Keratinocyte (primary cell): Measurements from ENCODE around the gene BCL7A. TPM values are rescaled to one million over a fixed set of nuclear protein-coding genes. Genes with fewer than 3 reads are reported as not detected.

Experiments used
- DNase-seq: peaks from one replicate; pipeline ENCODE4 v3.0.0-alpha.2; 2011; ENCODE audit warnings: low read depth, missing footprints, low spot score
- FAIRE-seq: peaks from 2 replicates; lab custom pipeline; 2011; peaks lifted over from hg19 to GRCh38; lab: Jason Lieb, UNC
- H2AFZ ChIP-seq: 2 replicates; pipeline ENCODE4 v1.6.0; 2012; ENCODE audit warnings: low read length, control low read depth, inconsistent platforms; ENCODE audit not compliant: control insufficient read depth
- H3K27ac ChIP-seq: 2 replicates; pipeline ENCODE4 v1.5.1; 2011; ENCODE audit warnings: low read length; ENCODE audit not compliant: control insufficient read depth, insufficient read depth
- H3K27me3 ChIP-seq: 3 replicates; pipeline ENCODE4 v1.6.0; 2011; ENCODE audit warnings: low read length; ENCODE audit not compliant: control insufficient read depth, insufficient read depth; ENCODE audit errors: extremely low read depth
- H3K36me3 ChIP-seq, 2 experiments: 2 replicates in 1 of 2; 3 replicates in 1 of 2; pipeline ENCODE4 v1.5.1; 2011; ENCODE audit warnings: low read length in 2 of 2, mild to moderate bottlenecking in 1 of 2; ENCODE audit not compliant: control insufficient read depth in 2 of 2, insufficient read depth in 2 of 2; ENCODE audit errors: extremely low read depth in 1 of 2
- H3K4me1 ChIP-seq: 3 replicates; pipeline ENCODE4 v1.5.1; 2011; ENCODE audit warnings: low read length; ENCODE audit not compliant: control insufficient read depth, insufficient read depth; ENCODE audit errors: extremely low read depth
- H3K4me2 ChIP-seq: 3 replicates; pipeline ENCODE4 v1.6.0; 2011; ENCODE audit warnings: low read depth, low read length; ENCODE audit not compliant: control insufficient read depth, insufficient read depth; ENCODE audit errors: extremely low read depth
- H3K4me3 ChIP-seq, 3 experiments: fragments of 200-600 bp in 1 of 3; sonication (generic) in 1 of 3; 2 replicates in 2 of 3; 3 replicates in 1 of 3; pipeline ENCODE4 v1.5.1; 2011 to 2016; ENCODE audit warnings: low read length in 3 of 3, mild to moderate bottlenecking in 3 of 3, control low read depth in 2 of 3, inconsistent platforms in 1 of 3, low read depth in 1 of 3, mixed read lengths in 1 of 3, mixed run types in 1 of 3, moderate library complexity in 1 of 3; ENCODE audit not compliant: control insufficient read depth in 2 of 3, insufficient read depth in 2 of 3; ENCODE audit errors: extremely low read depth in 1 of 3
- H3K79me2 ChIP-seq: 2 replicates; pipeline ENCODE4 v1.6.0; 2012; ENCODE audit warnings: low read length; ENCODE audit not compliant: control insufficient read depth, insufficient read depth
- H3K9ac ChIP-seq: 3 replicates; pipeline ENCODE4 v1.6.0; 2011; ENCODE audit warnings: low read length; ENCODE audit not compliant: control insufficient read depth, insufficient read depth; ENCODE audit errors: extremely low read depth
- H3K9me1 ChIP-seq: 3 replicates; pipeline ENCODE4 v1.6.0; 2011; ENCODE audit warnings: low read length; ENCODE audit not compliant: control insufficient read depth, insufficient read depth; ENCODE audit errors: extremely low read depth
- H3K9me3 ChIP-seq: 2 replicates; pipeline ENCODE4 v1.5.1; 2012; ENCODE audit warnings: low read depth, low read length; ENCODE audit not compliant: control insufficient read depth
- H4K20me1 ChIP-seq: 3 replicates; pipeline ENCODE4 v1.6.0; 2011; ENCODE audit warnings: low read length; ENCODE audit not compliant: control insufficient read depth, insufficient read depth; ENCODE audit errors: extremely low read depth
- EZH2 ChIP-seq: IDR thresholded peaks from one replicate; pipeline ENCODE4 v1.6.1; 2012; ENCODE audit warnings: inconsistent platforms, mild to moderate bottlenecking, low read length, moderate library complexity
- dilution Hi-C: fragments of 300-500 bp; cut with MboI; formaldehyde crosslinking; loops from one replicate; pipeline ENCODE4 v1.7.0; 2020; ENCODE audit warnings: low sequenced_read_pairs; ENCODE audit not compliant: extremely low pct_ligation_motif_present
- polyA plus RNA-seq, 5 experiments: library from polyadenylated mRNA; depleted of rRNA in 3 of 5; stranded (reverse) in 3 of 5; stranded (forward) in 1 of 5; unstranded in 1 of 5; fragments of >200 nt; gene quantifications; 1 replicate in 1 of 5; 2 replicates in 3 of 5; 3 replicates in 1 of 5; pipeline versions ENCODE4 v1.2.1 to v1.2.3, GENCODE V29; 2011 to 2012; ENCODE audit warnings: missing spikeins in 2 of 5, low read depth in 1 of 5, low replicate concordance in 1 of 5
- TF ChIP-seq, protein P1 (sequence below), 3 experiments: IDR thresholded peaks in 1 of 3; conservative IDR thresholded peaks in 1 of 3; optimal IDR thresholded peaks in 1 of 3; 2 replicates in 2 of 3; 3 replicates in 1 of 3; pipeline versions ENCODE3 to v1.5.1; 2011; ENCODE audit warnings: low read length in 3 of 3, mild to moderate bottlenecking in 3 of 3, moderate library complexity in 2 of 3, control low read depth in 1 of 3, inconsistent platforms in 1 of 3; ENCODE audit not compliant: insufficient read depth in 2 of 3; ENCODE audit errors: extremely low read depth in 1 of 3

BCL7A gene
- polyA plus RNA-seq, 1 donor (not counting 4 experiments of a cell fraction or from before 2014, with no cell fraction given) = 12.8 TPM

DNA sequence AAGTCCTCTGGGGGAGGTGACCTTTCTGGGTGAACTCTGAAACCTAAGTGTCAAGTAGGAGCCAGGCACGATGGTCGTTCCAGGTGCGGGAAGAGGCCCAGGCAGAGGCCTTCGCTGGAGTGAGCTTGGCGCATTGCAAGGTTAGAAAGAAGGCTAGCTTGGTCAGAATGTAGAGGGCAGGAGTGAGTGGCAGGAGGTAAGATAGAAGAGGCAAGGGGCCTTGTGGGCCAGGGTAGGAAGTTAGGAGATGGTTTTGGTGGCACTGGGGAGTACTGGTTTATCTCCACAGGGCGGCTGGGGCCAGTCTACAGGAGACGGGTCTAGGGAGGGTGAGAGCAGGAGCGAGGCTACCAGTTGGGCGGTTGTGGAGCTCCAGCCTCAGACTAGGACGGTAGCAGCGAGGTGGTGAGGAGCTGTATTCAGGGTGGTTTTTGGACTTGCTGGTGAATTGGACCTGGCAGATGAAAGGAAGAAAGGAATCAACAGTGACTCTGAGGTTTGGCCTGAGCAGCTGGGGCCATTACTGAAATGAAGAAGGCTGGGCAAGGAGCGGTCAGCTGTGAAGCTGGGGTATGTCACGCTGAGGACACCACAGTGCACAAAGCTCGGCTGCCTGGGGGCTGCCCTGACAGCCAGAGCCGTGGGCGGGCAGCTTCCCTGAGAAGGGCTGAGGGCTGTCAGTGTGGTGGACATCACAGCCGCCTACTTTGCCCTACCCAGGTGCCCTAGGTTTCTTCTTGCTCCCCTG is 65.9 kb downstream of the BCL7A start:
- FAIRE-seq = no peak
- dilution Hi-C loops = no loop called here

DNA sequence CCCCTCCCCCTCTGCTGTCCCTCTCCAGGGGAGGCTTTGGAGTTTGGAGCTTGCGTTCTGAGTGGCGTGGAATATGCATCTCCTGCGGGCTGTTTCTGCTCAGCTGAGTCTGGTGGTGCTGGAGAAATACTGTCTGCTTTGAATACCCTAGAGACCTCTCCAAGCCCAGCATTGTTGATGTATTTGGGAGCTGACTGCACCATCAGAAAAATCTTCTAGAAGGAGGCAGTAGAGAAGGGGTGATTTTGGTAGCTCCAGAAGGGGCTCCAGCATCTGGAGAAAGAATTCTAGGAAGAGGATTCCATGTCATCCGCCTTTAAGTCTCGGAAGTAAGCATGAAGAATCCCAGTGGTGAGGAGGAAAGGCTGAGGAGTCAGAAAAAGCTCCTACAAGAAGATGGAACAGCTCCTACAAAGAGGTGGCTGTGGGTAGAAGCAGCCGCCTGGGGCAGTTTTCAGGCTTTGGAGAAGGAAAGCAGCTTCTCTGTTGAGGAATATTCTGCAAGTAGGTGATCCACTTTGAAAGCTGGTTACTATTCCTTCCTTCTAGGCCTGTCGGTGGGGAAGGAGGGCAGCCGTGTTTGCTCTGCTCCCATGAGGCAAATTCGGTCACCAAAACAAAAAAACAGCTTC is 66.6 kb downstream of the BCL7A start:
- peaks cover 94% of the 10 kb centered on the region for H3K79me2 ChIP-seq
- FAIRE-seq (no peak), DNase-seq (no peak)
- no peak overlapping the region for H3K4me2 ChIP-seq
- H3K9me1 ChIP-seq = no peaks in the 10 kb centered on the region
- dilution Hi-C loops = no loop called here
- no peaks in the 10 kb centered on the region for H3K9me3 ChIP-seq
- H3K4me3 ChIP-seq = no peak overlapping the region
- H3K9ac ChIP-seq = no peak overlapping the region
- no peak overlapping the region for H2AFZ ChIP-seq
- H3K27me3 ChIP-seq = no peaks in the 10 kb centered on the region
- TF ChIP-seq, protein P1, sequence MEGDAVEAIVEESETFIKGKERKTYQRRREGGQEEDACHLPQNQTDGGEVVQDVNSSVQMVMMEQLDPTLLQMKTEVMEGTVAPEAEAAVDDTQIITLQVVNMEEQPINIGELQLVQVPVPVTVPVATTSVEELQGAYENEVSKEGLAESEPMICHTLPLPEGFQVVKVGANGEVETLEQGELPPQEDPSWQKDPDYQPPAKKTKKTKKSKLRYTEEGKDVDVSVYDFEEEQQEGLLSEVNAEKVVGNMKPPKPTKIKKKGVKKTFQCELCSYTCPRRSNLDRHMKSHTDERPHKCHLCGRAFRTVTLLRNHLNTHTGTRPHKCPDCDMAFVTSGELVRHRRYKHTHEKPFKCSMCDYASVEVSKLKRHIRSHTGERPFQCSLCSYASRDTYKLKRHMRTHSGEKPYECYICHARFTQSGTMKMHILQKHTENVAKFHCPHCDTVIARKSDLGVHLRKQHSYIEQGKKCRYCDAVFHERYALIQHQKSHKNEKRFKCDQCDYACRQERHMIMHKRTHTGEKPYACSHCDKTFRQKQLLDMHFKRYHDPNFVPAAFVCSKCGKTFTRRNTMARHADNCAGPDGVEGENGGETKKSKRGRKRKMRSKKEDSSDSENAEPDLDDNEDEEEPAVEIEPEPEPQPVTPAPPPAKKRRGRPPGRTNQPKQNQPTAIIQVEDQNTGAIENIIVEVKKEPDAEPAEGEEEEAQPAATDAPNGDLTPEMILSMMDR (optimal IDR thresholded peaks at IDR 0.05 in 1 of 3, IDR thresholded peaks at IDR 0.05 in 1 of 3, conservative IDR thresholded peaks at IDR 0.05 in 1 of 3; ENCODE audit: extremely low read depth in 1 of 3, insufficient read depth in 2 of 3, low read length in 3 of 3) = no peak
- TF ChIP-seq EZH2 = no peak
- peaks cover 9% of the 10 kb centered on the region for H3K4me1 ChIP-seq
- no peak overlapping the region for H3K27ac ChIP-seq
- H3K36me3 ChIP-seq = peaks cover 15 to 33% of the 10 kb centered on the region in 2 experiments
- H4K20me1 ChIP-seq = no peaks in the 10 kb centered on the region

More for the DNA sequence above, 65.9 kb downstream of the BCL7A start:
- Histone ChIP-seq H3K4me2 (no peak overlapping the region), H2AFZ (no peak overlapping the region), H3K9me1 (no peaks in the 10 kb centered on the region), H3K4me3 (no peak overlapping the region), H3K9ac (no peak overlapping the region), H3K27ac (no peak overlapping the region), H3K9me3 (no peaks in the 10 kb centered on the region), H3K27me3 (no peaks in the 10 kb centered on the region), H4K20me1 (no peaks in the 10 kb centered on the region), H3K4me1 (peaks cover 5% of the 10 kb centered on the region), H3K36me3 (peaks cover 17 to 33% of the 10 kb centered on the region in 2 experiments), H3K79me2 (peaks cover 94% of the 10 kb centered on the region)
- TF ChIP-seq, protein P1 (optimal IDR thresholded peaks at IDR 0.05 in 1 of 3, IDR thresholded peaks at IDR 0.05 in 1 of 3, conservative IDR thresholded peaks at IDR 0.05 in 1 of 3; ENCODE audit: extremely low read depth in 1 of 3, insufficient read depth in 2 of 3, low read length in 3 of 3) = no peak
- TF ChIP-seq EZH2 = no peak
- DNase-seq = no peak
